Type B pancreatic cell (in vitro differentiated cells): ENCODE data around the gene C7orf57. TPM values are rescaled to one million over a fixed set of nuclear protein-coding genes. Genes with fewer than 3 reads are reported as not detected.

ENCODE experiments used
- DNase-seq: peaks from one replicate; pipeline ENCODE4 v3.0.0; 2021; ENCODE audit warnings: mixed read lengths; ENCODE audit not compliant: unreplicated experiment; ENCODE audit errors: extremely low spot score
- H3K27ac Mint-ChIP-seq: 2 replicates; pipeline ENCODE4 v1.8.0; 2021; ENCODE audit warnings: mild to moderate bottlenecking, mixed read lengths
- H3K27me3 Mint-ChIP-seq: 2 replicates; pipeline ENCODE4 v1.8.0; 2021; ENCODE audit warnings: mixed read lengths
- H3K36me3 Mint-ChIP-seq: 2 replicates; pipeline ENCODE4 v1.8.0; 2021; ENCODE audit warnings: mixed read lengths
- H3K4me1 Mint-ChIP-seq: one replicate; pipeline ENCODE4 v1.8.0; 2021; ENCODE audit warnings: mixed read lengths; ENCODE audit not compliant: unreplicated experiment
- H3K4me3 Mint-ChIP-seq: 2 replicates; pipeline ENCODE4 v1.8.0; 2021; ENCODE audit warnings: mild to moderate bottlenecking, mixed read lengths
- H3K9me3 Mint-ChIP-seq: 2 replicates; pipeline ENCODE4 v1.8.0; 2021; ENCODE audit warnings: mixed read lengths
- CTCF ChIP-seq: fragments of 200-600 bp; sonication (generic); conservative IDR thresholded peaks from 2 replicates; pipeline ENCODE4 v1.5.0; 2021; ENCODE audit warnings: antibody characterized with exemption, mild to moderate bottlenecking
- total RNA-seq: library from RNA; stranded (reverse); gene quantifications from 2 replicates; pipeline ENCODE4 v1.2.1, GENCODE V29; 2021; ENCODE audit warnings: low replicate concordance

Gene C7orf57
- total RNA-seq, 1 donor from 2014 or later, result 1.5 TPM

GRCh38 chr7:48035967-48036478 is 680 bp downstream of the C7orf57 start:
- no peak for DNase-seq
- Mint-ChIP-seq H3K4me1 (no peaks in the 10 kb centered on the region), H3K27ac (peak overlapping the region; percentile 67)

GRCh38 chr7:48038815-48039506 is 3.6 kb downstream of the C7orf57 start:
- Mint-ChIP-seq H3K27me3 (peaks cover 71% of the 10 kb centered on the region), H3K4me1 (no peaks in the 10 kb centered on the region), H3K36me3 (no peaks in the 10 kb centered on the region), H3K27ac (no peak overlapping the region), H3K9me3 (no peaks in the 10 kb centered on the region), H3K4me3 (no peak overlapping the region)
- no peak for DNase-seq
- TF ChIP-seq CTCF, result no peak

More at GRCh38 chr7:48035967-48036478, 680 bp downstream of the C7orf57 start:
- Mint-ChIP-seq H3K36me3 (no peaks in the 10 kb centered on the region), H3K9me3 (no peaks in the 10 kb centered on the region), H3K4me3 (peak overlapping the region; percentile 88), H3K27me3 (peaks cover 79% of the 10 kb centered on the region)
- TF ChIP-seq CTCF, result no peak

- Mint-ChIP-seq H3K4me3 (no peak overlapping the region), H3K36me3 (no peaks in the 10 kb centered on the region), H3K27me3 (peaks cover 54% of the 10 kb centered on the region), H3K9me3 (no peaks in the 10 kb centered on the region), H3K4me1 (no peaks in the 10 kb centered on the region), H3K27ac (no peak overlapping the region)
- no peak for TF ChIP-seq CTCF
- no peak for DNase-seq
These were observed 5.8 kb downstream of the C7orf57 start for GRCh38 chr7:48040944-48041652.

- no peak overlapping the region for H3K4me3 Mint-ChIP-seq
- no peak overlapping the region for H3K27ac Mint-ChIP-seq
- H3K27me3 Mint-ChIP-seq, result peaks cover 54% of the 10 kb centered on the region
- TF ChIP-seq CTCF, result no peak
- H3K36me3 Mint-ChIP-seq, result no peaks in the 10 kb centered on the region
- no peak for DNase-seq
- H3K9me3 Mint-ChIP-seq, result no peaks in the 10 kb centered on the region
- H3K4me1 Mint-ChIP-seq, result no peaks in the 10 kb centered on the region
These were observed 6.3 kb downstream of the C7orf57 start for GRCh38 chr7:48041653-48041970.

- TF ChIP-seq CTCF, result no peak
- H3K4me3 Mint-ChIP-seq, result no peak overlapping the region
- no peaks in the 10 kb centered on the region for H3K36me3 Mint-ChIP-seq
- no peak for DNase-seq
- no peaks in the 10 kb centered on the region for H3K4me1 Mint-ChIP-seq
- no peak overlapping the region for H3K27ac Mint-ChIP-seq
- peaks cover 49% of the 10 kb centered on the region for H3K27me3 Mint-ChIP-seq
- H3K9me3 Mint-ChIP-seq, result no peaks in the 10 kb centered on the region
These were observed 6.9 kb downstream of the C7orf57 start for GRCh38 chr7:48042216-48042615.
